ENCODE measurements around the gene KCNQ4.

KCNQ4 gene

DNA sequence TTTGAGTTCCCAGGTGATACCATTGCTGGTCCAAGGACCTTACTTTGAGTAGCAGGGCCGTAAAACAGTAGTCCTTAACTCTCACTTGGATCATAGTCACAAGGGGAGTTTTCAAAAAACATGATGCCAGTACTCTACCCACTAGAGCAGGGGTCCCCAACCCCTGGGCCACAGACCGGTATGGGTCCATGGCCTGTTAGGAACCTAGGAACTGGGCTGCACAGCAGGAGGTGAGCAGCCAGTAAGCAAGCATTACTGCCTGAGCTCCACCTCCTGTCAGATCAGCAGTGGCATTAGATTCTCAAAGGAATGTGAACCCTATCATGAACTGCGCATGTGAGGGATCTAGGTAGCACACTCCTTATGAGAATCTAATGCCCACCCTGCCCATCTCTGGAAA, 39.7 kb upstream of the KCNQ4 start:
- no peaks in the 10 kb centered on the region for H3K4me1 ChIP-seq (ENCODE audit: control insufficient read depth, insufficient read depth, low read length, poor library complexity, severe bottlenecking)
- H3K9me3 ChIP-seq (ENCODE audit: control insufficient read depth, low read length), result no peaks in the 10 kb centered on the region
- H3K36me3 ChIP-seq (ENCODE audit: control insufficient read depth, insufficient read depth, low read length), result peaks cover 84% of the 10 kb centered on the region
- 94 to 100% methylated on average over 3 of the region's 3 CpGs for WGBS, 2 experiments (ENCODE audit: insufficient coverage in 2 of 2)
- no peak overlapping the region for H3K27ac ChIP-seq (ENCODE audit: low read depth, low read length, severe bottlenecking)
- no peak overlapping the region for H3K4me3 ChIP-seq (ENCODE audit: extremely low read depth, insufficient read depth, low read length, poor library complexity, severe bottlenecking)

- Histone ChIP-seq H3K9me3 (ENCODE audit: control insufficient read depth, low read length) (no peaks in the 10 kb centered on the region), H3K27ac (ENCODE audit: low read depth, low read length, severe bottlenecking) (no peak overlapping the region), H3K36me3 (ENCODE audit: control insufficient read depth, insufficient read depth, low read length) (peaks cover 83% of the 10 kb centered on the region), H3K4me3 (ENCODE audit: extremely low read depth, insufficient read depth, low read length, poor library complexity, severe bottlenecking) (no peak overlapping the region), H3K4me1 (ENCODE audit: control insufficient read depth, insufficient read depth, low read length, poor library complexity, severe bottlenecking) (no peaks in the 10 kb centered on the region)
- WGBS, 2 experiments (ENCODE audit: insufficient coverage in 2 of 2), result no CpG with 5 or more reads among the region's 1 CpG
Observed at GRCh38 chr1:40745176-40745575, 38.4 kb upstream of the KCNQ4 start.

GRCh38 chr1:40746344-40747090, 37.1 kb upstream of the KCNQ4 start:
- H3K4me1 ChIP-seq (ENCODE audit: control insufficient read depth, insufficient read depth, low read length, poor library complexity, severe bottlenecking), result no peaks in the 10 kb centered on the region
- no peak overlapping the region for H3K27ac ChIP-seq (ENCODE audit: low read depth, low read length, severe bottlenecking)
- H3K4me3 ChIP-seq (ENCODE audit: extremely low read depth, insufficient read depth, low read length, poor library complexity, severe bottlenecking), result no peak overlapping the region
- H3K9me3 ChIP-seq (ENCODE audit: control insufficient read depth, low read length), result no peaks in the 10 kb centered on the region
- WGBS, 2 experiments (ENCODE audit: insufficient coverage in 2 of 2), result 100% methylated on average over 2 of the region's 2 CpGs; no CpG with 5 or more reads in 1 of the 2 experiments
- H3K36me3 ChIP-seq (ENCODE audit: control insufficient read depth, insufficient read depth, low read length), result peaks cover 80% of the 10 kb centered on the region

- no peaks in the 10 kb centered on the region for H3K9me3 ChIP-seq (ENCODE audit: control insufficient read depth, low read length)
- 94 to 98% methylated on average over 4 of the region's 5 CpGs for WGBS, 2 experiments (ENCODE audit: insufficient coverage in 2 of 2)
- no peak overlapping the region for H3K27ac ChIP-seq (ENCODE audit: low read depth, low read length, severe bottlenecking)
- no peak overlapping the region for H3K4me3 ChIP-seq (ENCODE audit: extremely low read depth, insufficient read depth, low read length, poor library complexity, severe bottlenecking)
- H3K4me1 ChIP-seq (ENCODE audit: control insufficient read depth, insufficient read depth, low read length, poor library complexity, severe bottlenecking), result no peaks in the 10 kb centered on the region
- H3K36me3 ChIP-seq (ENCODE audit: control insufficient read depth, insufficient read depth, low read length), result peaks cover 72% of the 10 kb centered on the region
Observed at GRCh38 chr1:40748841-40749718, 34.5 kb upstream of the KCNQ4 start.

GRCh38 chr1:40749817-40750216, 33.8 kb upstream of the KCNQ4 start:
- H3K4me3 ChIP-seq (ENCODE audit: extremely low read depth, insufficient read depth, low read length, poor library complexity, severe bottlenecking), result no peak overlapping the region
- H3K4me1 ChIP-seq (ENCODE audit: control insufficient read depth, insufficient read depth, low read length, poor library complexity, severe bottlenecking), result no peaks in the 10 kb centered on the region
- H3K36me3 ChIP-seq (ENCODE audit: control insufficient read depth, insufficient read depth, low read length), result peaks cover 73% of the 10 kb centered on the region
- H3K9me3 ChIP-seq (ENCODE audit: control insufficient read depth, low read length), result no peaks in the 10 kb centered on the region
- 67 to 78% methylated on average over 2 of the region's 3 CpGs for WGBS, 2 experiments (ENCODE audit: insufficient coverage in 2 of 2)
- H3K27ac ChIP-seq (ENCODE audit: low read depth, low read length, severe bottlenecking), result no peak overlapping the region

DNA sequence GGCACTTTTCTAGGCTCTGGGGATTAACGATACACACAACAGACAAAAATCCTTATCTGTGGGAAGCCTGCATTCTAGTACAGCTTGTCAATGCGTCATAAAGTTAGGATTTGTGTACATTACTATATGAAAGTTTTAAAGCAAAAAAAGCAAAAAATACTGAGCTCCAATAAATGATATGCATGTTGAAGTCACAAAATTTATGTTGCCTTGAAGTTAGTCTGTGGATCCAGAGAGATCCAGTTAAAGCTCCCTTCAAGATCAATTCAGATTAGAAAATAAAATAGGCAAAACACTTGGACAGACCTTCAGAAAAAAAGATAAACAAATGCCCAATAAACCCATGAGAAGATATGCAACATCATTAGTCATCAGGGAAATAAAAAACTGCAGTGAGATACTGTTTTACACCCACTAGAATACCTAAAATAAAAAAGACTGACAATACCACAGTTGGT, 33.1 kb upstream of the KCNQ4 start:
- H3K36me3 ChIP-seq (ENCODE audit: control insufficient read depth, insufficient read depth, low read length), result peaks cover 75% of the 10 kb centered on the region
- H3K4me3 ChIP-seq (ENCODE audit: extremely low read depth, insufficient read depth, low read length, poor library complexity, severe bottlenecking), result no peak overlapping the region
- H3K4me1 ChIP-seq (ENCODE audit: control insufficient read depth, insufficient read depth, low read length, poor library complexity, severe bottlenecking), result no peaks in the 10 kb centered on the region
- H3K9me3 ChIP-seq (ENCODE audit: control insufficient read depth, low read length), result no peaks in the 10 kb centered on the region
- no peak overlapping the region for H3K27ac ChIP-seq (ENCODE audit: low read depth, low read length, severe bottlenecking)
- no CpG with 5 or more reads among the region's 2 CpGs for WGBS, 2 experiments (ENCODE audit: insufficient coverage in 2 of 2)

- WGBS, 2 experiments (ENCODE audit: insufficient coverage in 2 of 2), result 100% methylated on average over 2 to 3 of the region's 4 CpGs
- no peak overlapping the region for H3K4me3 ChIP-seq (ENCODE audit: extremely low read depth, insufficient read depth, low read length, poor library complexity, severe bottlenecking)
- H3K27ac ChIP-seq (ENCODE audit: low read depth, low read length, severe bottlenecking), result no peak overlapping the region
- H3K9me3 ChIP-seq (ENCODE audit: control insufficient read depth, low read length), result no peaks in the 10 kb centered on the region
- H3K36me3 ChIP-seq (ENCODE audit: control insufficient read depth, insufficient read depth, low read length), result peaks cover 80% of the 10 kb centered on the region
- H3K4me1 ChIP-seq (ENCODE audit: control insufficient read depth, insufficient read depth, low read length, poor library complexity, severe bottlenecking), result no peaks in the 10 kb centered on the region
Observed at GRCh38 chr1:40751802-40752201, 31.8 kb upstream of the KCNQ4 start.

GRCh38 chr1:40753142-40753882, 30.3 kb upstream of the KCNQ4 start:
- no peak overlapping the region for H3K4me3 ChIP-seq (ENCODE audit: extremely low read depth, insufficient read depth, low read length, poor library complexity, severe bottlenecking)
- no peaks in the 10 kb centered on the region for H3K9me3 ChIP-seq (ENCODE audit: control insufficient read depth, low read length)
- peaks cover 81% of the 10 kb centered on the region for H3K36me3 ChIP-seq (ENCODE audit: control insufficient read depth, insufficient read depth, low read length)
- no peak overlapping the region for H3K27ac ChIP-seq (ENCODE audit: low read depth, low read length, severe bottlenecking)
- 95 to 96% methylated on average over 4 to 7 of the region's 8 CpGs for WGBS, 2 experiments (ENCODE audit: insufficient coverage in 2 of 2)
- H3K4me1 ChIP-seq (ENCODE audit: control insufficient read depth, insufficient read depth, low read length, poor library complexity, severe bottlenecking), result no peaks in the 10 kb centered on the region

- H3K4me1 ChIP-seq (ENCODE audit: control insufficient read depth, insufficient read depth, low read length, poor library complexity, severe bottlenecking), result no peaks in the 10 kb centered on the region
- 87 to 98% methylated on average over 7 to 8 of the region's 8 CpGs for WGBS, 2 experiments (ENCODE audit: insufficient coverage in 2 of 2)
- H3K4me3 ChIP-seq (ENCODE audit: extremely low read depth, insufficient read depth, low read length, poor library complexity, severe bottlenecking), result no peak overlapping the region
- peaks cover 83% of the 10 kb centered on the region for H3K36me3 ChIP-seq (ENCODE audit: control insufficient read depth, insufficient read depth, low read length)
- no peak overlapping the region for H3K27ac ChIP-seq (ENCODE audit: low read depth, low read length, severe bottlenecking)
- H3K9me3 ChIP-seq (ENCODE audit: control insufficient read depth, low read length), result no peaks in the 10 kb centered on the region
Observed at GRCh38 chr1:40754201-40754600, 29.4 kb upstream of the KCNQ4 start.

DNA sequence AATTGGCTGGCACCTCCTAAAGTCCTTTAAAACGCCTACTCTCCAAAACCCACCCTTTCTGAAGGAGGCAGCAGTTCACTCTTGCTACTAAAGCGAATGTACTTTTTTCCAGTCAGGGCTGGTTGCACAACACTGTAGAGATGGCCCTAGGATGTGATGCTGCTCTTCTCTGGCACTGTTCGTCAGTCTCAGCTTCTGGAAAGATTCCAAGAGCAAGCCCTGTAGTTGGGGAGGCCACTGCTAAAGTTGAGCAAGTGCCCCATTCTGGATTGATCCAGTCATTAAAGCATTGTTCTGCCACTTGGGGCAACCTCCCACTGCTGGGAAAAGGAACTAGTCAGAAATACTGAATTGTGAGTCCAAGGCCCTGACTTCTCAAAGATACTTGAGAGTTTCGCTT, 28.5 kb upstream of the KCNQ4 start:
- no peaks in the 10 kb centered on the region for H3K4me1 ChIP-seq (ENCODE audit: control insufficient read depth, insufficient read depth, low read length, poor library complexity, severe bottlenecking)
- no peak overlapping the region for H3K27ac ChIP-seq (ENCODE audit: low read depth, low read length, severe bottlenecking)
- 84 to 90% methylated on average over 4 of the region's 4 CpGs for WGBS, 2 experiments (ENCODE audit: insufficient coverage in 2 of 2)
- H3K4me3 ChIP-seq (ENCODE audit: extremely low read depth, insufficient read depth, low read length, poor library complexity, severe bottlenecking), result no peak overlapping the region
- peaks cover 84% of the 10 kb centered on the region for H3K36me3 ChIP-seq (ENCODE audit: control insufficient read depth, insufficient read depth, low read length)
- H3K9me3 ChIP-seq (ENCODE audit: control insufficient read depth, low read length), result no peaks in the 10 kb centered on the region
